SK-N-MC (cell line): ENCODE data around the gene CCDC88C.

Experiments used
- EZH2 ChIP-seq: fragments of 200-600 bp; sonication (generic); IDR thresholded peaks from one replicate; pipeline ENCODE4 v1.6.1; 2017; ENCODE audit warnings: antibody characterized with exemption
- FOXP2 ChIP-seq: optimal IDR thresholded peaks from 2 replicates; pipeline ENCODE3; 2011; ENCODE audit warnings: mild to moderate bottlenecking, moderate library complexity; ENCODE audit not compliant: insufficient read depth; ENCODE audit errors: extremely low read length, control extremely low read depth
- POLR2AphosphoS5 ChIP-seq: IDR thresholded peaks from 2 replicates; pipeline ENCODE4 v1.6.1; 2012; ENCODE audit warnings: mild to moderate bottlenecking, low read depth, low read length, borderline replicate concordance

DNA sequence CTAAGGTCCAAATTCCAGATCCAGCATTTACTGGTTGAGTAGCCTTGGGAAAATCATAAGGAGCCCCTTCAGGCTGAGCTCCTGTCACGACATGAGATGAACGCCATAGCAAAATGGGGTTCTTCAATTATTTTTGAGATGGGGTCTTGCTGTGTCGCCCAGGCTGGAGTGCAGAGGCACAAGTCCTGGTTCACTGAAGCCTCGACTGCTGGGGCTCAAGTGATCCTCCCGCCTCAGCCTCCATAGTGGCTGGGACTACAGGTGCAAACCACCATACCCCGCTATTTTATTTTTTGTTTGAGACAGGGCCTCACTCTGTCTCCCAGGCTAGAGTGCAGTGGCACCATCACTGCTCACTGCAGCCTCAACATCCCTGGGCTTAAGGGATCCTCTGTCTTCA lies 147.4 kb downstream of the CCDC88C start:
- TF ChIP-seq POLR2AphosphoS5, result no peak
- no peak for TF ChIP-seq EZH2
- TF ChIP-seq FOXP2, result no peak
